DND-41 (cell line): ENCODE measurements around the gene CLOCK.

Experiments used
- CTCF ChIP-seq: IDR thresholded peaks from 2 replicates; pipeline ENCODE4 v1.5.1; 2012; ENCODE audit warnings: borderline replicate concordance, low read length, moderate library complexity, mild to moderate bottlenecking; ENCODE audit not compliant: poor library complexity, severe bottlenecking; ENCODE audit errors: extremely low read depth
- EZH2 ChIP-seq: IDR thresholded peaks from 3 replicates; pipeline ENCODE4 v1.6.1; 2012; ENCODE audit warnings: borderline replicate concordance, low read depth, mild to moderate bottlenecking, moderate library complexity, low read length, inconsistent platforms; ENCODE audit not compliant: severe bottlenecking

- TF ChIP-seq CTCF (no peak), EZH2 (no peak)
Observed at GRCh38 chr4:55518442-55518841, 28.3 kb downstream of the CLOCK start.
